Stimulated activated CD4-positive, alpha-beta T cell treated with anti-CD3 and anti-CD28 coated beads, Interleukin-2, amount 100 ng/mL, for 24 hours (primary cell): ENCODE measurements around the gene NOX3.
"Not testable (repeated sequence)": the region's sequence is repeated elsewhere in the genome, so short reads cannot be mapped to it uniquely, and the experiment has no call there.

Experiments used
- DNase-seq, 2 donors: peaks; one replicate each; pipeline ENCODE4 v3.0.0-alpha.2; 2020

Gene NOX3

DNA sequence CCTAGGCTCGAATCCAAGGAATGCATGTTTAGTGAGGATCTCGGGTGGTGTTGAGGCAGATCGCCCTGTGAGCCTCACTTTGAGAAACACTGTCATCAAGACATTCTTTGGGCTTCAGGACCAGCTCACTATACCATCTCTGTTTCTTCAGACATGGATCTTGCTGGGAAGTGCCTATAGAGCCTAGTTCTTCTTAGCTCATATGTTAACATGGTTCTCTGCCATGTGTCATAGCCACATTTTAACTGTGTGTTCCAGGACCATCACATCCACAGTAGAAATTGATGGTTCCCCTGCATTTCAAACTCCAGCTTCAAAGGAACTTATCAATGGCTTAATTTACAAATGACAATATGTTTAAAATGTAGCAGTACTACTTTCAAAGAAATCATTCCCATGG is 57.4 kb downstream of the NOX3 start:
- no peak for DNase-seq

DNA sequence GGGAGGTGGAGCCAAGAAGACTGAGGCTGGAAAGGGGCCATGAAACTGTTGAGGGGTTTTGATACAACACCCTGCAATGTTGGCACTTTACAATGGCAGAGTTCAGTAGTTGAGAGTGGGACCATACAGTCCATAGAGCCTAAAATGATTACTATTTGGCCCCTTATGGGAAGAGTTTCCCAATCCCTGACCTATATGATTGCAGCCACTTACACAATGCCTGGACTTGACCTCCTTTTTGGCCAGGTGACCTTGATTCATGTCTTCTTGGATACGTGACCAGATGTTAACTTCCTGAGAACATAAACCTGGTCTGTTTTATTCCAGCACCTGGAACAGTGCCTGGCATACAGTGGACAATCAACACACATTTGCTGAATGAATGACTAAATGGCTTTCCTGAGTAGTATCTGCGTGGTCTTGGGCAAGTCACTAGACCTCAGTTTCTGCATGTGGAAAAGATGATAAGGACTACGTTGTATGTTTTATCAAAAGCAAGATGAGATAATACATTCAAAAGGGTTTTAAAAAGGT is 58.4 kb downstream of the NOX3 start:
- DNase-seq: no peak

DNA sequence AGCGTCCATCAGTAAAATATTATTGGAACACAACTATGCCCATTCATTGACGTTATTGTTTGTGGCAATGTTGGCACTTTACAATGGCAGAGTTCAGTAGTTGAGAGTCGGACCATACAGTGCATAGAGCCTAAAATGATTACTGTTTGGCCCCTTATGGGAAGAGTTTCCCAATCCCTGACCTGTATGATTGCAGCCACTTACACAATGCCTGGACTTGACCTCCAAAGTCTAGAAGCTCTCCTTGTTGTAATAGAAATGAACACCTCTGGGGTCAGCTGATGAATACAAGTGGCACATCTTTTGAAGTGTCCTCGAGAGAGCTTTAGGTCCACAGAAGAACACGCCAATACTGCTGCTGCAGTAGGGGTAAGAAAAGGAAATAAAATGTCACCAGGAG is 59.0 kb downstream of the NOX3 start:
- no peak for DNase-seq

DNA sequence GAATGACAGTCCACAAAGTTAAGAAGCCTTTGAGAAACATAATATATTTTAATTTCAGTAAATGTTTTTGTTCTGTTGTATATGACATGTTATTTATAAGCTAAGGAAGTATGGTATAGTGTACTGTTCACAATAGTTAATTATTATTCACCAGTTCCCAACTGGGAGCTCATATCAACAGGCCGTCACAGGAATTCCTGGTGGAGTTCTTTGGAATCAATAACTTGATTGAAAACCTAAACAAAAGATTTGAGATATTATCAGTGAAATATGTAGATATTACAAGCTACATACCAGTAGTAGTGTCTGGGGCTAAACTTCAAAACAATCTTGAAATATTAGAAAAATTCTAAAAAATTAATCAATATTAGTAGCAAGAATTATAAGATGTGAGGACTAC is 60.3 kb downstream of the NOX3 start:
- no peak for DNase-seq

DNA sequence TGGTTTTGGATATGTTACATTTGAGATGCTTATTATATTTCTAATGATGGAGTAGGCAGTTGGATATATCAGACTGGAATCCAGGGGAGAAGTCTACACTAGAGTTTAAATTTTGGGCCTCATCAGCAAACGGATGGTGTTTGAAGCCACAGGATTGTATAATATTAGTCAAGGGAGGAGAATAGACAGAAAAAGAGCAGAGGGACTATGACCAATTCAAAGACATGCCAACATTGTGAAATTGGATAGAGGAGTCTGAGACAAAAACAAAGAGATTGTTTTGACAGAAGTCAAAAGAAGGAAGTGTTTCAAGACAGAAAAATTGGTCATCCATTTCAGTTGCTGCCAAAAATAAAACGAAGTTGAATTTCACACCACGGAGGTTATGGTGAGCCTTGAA is 66.5 kb downstream of the NOX3 start:
- no peak for DNase-seq

DNA sequence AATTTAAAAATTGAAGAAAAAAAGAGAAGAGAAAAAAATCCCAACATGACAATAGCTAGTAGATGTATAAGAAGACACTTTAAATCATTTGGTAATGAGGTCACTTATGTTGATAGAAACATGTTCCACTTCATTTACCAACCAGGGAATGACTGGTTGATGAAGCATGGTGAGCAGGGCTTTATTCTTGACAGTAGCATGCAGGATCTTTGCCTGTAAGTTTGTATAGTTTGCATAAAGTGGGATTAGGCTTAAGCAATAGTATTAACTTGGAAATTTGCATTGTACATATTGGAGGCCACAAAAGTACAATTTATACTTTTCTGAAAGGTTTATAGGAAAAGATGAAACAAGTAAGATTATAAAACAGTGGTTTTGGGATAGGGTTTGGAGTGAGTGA is 67.0 kb downstream of the NOX3 start:
- no peak for DNase-seq

DNA sequence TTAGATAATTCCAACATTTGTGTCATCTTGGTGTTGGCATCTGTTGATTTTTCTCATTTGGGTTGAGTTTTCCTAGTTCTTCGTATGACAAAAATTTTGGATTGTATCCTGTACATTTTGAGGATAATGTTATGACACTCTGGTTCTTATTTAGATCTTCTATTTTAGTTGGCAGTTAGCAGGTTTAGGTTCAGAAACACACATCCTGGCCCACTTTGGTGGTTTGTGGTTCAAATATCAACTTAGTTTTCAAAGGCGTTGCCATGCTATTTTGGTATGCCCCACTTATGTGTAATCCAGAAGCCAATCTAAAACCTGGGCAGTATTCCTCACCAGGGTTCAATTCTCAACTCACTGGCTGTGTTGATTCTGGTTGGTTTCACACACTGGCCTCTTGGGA is 68.2 kb downstream of the NOX3 start:
- DNase-seq: no peak

DNA sequence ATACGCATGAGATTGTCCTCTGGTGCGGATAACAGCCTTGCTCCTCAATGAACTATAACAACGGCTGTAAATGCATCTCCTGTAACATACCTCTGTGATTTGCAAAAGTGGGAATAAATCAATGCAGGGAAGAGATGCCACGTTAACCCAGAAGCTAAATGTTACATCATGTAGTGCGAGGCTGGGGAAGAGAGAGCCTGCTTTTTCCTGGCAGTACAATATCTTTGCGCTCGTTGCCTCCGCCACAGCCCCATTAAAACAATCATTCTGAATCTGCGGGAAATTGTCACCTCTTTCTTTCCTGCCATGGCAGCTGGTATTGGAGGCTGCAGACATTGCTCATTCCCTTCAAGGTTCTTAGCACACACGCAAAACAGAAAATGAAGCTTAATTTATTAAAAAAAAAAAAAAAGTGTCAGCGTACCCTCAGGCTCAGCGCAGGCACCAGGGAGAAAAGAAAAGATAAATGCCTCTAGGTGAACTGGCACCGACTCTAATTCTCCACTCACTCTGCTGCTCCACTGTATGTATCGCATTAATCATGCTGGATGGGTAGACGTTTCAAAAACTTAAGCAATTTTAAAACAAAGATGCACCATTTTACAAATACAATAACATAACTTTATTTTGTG is 71.2 kb downstream of the NOX3 start:
- DNase-seq: no peak

DNA sequence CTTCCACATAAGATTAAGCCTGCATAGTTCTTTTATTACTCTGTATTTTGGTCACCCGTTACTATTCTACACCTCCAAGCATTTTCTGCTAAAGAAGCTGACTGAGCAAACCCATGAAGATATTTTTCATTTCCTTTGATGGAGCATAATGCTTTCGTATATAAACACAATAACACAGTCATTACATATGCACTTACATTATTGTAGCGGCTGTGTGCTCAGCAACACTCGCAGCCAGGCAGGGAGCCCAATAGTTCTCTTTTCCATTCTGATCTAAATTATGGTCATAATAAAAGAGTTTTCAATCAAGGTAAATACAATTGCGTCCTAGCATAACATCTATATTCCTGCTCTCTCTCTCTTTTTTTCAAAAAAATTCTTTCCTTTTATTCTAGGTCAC is 71.7 kb downstream of the NOX3 start:
- no peak for DNase-seq

DNA sequence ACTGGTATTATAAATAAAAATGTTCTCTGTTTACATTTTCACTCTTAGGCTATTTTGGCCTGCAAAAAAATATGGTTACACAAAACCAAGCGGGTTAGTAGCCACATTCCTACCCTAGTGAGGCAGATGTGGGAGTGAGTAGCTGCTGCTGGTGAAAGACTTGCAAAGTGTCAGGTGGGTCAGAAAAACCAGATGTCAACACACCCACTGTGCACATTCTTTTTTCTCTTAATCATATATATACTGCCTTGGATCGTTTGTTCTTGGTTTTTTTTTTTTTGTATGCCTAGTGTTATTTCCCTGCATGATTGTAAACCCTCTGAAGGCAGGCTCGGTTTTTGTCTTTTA is 73.3 kb downstream of the NOX3 start:
- no peak for DNase-seq

DNA sequence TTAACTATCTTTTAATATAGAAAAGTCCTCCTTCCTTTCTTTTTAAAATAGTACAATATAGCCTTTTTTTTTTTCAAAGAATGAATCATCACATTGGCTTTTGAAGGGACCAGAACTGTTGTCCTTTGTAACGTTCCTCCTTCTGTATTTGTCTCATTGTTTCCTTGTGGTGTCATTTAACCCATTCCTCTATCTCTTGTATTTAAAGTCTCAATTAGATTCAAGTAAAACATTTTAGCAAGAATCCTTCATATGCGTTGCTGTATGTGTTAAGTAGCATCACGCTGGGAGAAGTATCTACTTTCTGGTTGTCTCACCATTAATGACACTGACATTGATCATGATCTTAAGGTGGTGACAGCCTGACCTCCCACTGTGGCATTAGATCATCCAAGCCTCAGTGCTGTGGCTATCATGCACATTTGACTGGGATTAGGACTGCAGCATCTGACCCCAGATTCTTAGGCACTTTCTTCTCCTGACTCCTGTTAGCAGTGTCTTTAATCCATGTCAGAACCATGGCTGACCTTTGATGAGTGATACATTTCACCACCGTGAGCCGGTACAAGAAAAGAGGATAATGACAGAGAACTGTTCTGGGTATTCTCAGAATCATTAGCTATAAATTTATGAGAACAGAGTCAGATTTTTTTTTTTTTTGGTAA is 73.8 kb downstream of the NOX3 start:
- no peak for DNase-seq

DNA sequence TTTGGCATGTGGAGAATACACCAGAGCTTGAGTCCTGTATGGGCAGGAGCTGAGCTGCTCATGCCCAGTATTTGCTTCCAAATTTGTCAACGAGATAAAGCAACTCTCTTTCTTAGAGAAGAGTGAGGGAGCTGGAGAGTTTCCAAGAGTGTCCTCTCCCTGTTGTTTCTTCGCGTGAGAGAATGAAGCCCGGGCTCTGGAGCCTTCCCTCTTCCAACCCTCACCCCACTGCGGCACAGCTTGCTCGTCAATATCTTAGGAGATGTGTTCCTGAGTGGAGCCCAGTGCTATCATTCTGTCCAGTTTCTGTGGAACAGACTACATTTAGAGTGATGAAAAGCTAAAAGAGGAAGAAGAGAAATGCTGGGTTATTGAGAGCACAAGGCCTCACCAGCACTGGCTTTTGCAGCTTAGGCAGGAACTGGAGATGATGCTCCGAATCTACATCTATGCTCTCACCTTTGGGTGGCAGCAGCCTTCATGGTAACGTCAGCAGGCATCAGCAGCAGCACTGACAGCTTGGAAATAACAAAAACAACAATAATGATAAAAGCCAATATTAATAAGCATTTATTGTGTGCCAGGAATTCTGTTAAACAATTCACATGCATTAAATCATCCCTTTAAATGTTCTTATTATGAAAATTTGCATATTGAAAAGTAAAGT is 74.8 kb downstream of the NOX3 start:
- no peak for DNase-seq

DNA sequence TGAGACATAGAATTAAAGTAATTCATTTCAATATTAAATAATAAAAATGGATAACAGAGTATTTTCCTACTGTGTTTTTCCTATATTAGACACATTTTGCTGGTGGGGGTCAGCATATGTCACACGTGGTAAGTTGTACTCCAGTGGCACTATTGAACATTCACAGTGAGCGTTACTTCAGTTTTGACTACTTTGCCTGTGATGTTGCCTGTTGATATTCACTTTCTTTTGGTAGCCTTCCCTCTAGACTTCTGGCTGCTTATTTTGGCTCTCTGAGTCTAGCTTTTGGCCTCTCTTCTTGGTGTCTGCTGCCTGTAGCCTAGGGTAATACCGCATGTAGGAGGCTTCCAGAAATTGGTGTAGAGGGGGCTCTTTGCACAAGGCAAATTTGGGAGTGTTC is 76.9 kb downstream of the NOX3 start:
- no peak for DNase-seq

DNA sequence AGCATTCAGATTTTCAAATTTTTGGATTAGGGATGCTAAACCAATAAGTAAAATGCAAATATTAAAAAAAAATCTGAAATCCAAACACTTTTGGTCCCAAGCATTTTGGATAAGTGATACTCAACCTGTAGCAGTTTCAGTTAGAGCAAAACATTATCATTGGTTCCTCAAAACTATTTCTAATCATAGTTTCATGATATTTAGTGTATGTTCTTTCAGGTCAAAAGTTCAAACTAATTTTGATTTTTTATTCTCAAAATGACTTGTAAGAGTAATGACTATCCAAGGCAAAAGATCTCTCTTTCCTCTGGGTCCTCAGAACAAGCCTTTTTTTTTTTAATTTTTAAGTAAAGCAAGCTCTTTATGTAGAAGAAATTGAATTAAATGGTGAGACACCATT is 77.4 kb downstream of the NOX3 start:
- no peak for DNase-seq

DNA sequence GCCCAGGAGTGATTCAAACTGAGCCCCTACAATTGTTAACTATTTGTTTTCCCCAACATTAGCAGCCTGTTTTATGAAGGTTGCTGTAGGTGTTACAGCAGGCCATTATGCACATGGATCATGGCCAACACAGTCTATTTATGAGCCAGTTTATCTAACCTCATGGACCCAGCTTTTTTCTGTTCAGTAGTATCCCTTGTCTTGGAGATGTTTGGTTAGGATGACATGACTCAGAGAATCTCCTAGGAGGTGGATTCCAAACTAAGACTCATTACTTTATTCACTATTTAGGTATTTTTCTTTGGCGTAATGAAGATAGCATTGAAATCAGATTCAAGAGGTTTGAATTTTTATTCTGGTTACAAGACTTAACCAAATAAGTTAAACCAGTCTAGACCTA is 78.6 kb downstream of the NOX3 start:
- DNase-seq: no peak

DNA sequence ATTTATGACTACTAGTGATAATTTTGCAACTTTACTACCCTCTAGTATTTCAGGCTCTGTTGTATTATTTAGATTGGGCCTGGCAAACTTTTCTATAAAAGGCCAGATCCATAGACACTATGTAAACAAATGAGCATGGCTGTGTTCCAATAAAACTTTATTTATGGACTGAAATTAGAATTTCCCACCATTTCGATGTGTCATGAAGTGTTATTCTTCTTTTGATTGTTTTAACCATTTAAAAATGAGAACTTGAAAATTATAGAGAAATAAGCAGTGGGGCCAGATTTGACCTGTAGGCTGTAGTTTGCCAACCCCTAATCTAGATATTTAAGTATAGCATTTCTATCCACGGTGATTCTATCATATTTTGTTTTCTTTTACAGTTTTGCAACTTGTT is 79.8 kb downstream of the NOX3 start:
- DNase-seq: no peak

DNA sequence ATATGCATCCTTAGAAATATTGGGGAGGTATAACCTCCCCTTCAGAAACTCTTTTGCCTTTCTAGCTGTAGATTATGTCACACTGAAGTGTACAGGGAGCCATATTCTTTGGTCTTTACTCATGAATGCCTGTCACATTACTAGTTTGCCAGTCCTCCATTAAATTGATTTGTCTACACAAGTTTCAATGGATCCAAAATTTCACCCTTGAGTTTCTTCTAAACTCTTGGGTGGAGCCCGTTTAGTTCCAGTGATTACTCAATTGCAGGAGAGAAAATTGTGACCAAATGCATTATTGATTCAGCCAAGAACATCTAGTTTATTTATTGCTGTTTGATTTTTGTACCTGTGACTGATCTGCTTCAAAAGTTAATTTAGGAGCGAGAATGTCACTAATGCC is 81.0 kb downstream of the NOX3 start:
- no peak for DNase-seq

DNA sequence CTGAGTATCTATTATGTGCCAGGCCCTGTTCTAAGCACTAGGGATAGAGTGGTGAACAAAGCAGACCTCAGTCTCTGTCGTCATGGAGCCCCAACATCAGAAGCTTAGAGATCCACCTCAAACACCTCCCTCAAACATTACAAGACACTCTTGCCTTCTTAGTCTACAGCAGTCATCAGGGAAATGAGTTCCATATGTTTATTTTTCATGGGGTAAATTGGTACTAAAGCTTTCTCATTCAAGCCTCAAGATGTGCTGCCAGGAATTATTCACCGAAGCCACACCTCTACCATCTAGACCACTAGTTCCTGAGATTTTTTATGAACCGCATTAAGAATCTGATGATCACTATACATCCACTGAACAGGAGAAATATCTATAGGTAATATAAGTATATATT is 82.4 kb downstream of the NOX3 start:
- no peak for DNase-seq

DNA sequence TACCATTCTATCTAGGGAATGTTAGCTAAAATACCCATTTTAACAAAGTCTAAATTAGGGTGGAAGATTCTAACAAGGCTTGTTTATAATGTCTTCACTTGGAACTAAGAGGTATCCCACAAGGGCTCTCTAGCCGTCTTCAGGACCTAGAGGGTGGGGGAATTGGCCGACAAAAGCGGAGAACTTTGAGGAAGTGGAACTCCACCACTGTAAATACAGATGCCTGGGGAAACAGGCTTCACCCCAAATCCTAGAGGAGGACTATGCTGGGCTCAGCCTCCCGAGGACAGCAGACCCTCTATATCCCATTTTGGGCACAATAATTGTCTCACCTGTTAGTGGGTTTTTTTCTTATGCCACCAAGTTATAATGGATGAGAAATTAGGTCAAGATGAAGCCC is 83.4 kb downstream of the NOX3 start:
- DNase-seq: no peak

DNA sequence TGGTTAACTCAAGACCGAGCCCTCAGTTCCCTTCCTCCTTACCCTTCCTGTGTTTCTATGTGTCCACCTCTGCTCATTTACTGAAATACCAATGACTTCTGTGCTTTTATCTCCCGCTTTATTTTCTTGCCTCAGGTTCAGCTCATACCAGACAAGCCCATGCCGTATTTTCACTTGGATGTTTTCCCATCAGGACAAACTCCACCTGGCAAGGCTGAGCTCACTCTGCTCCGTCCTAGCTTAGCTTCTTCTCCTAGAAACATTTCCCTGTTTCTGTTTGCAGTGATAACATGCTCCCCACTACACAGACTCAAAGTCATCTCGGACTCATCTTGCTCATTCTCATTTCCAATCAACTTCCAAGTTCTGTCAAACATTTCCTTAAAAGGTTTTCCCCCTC is 84.4 kb downstream of the NOX3 start:
- DNase-seq: no peak

DNA sequence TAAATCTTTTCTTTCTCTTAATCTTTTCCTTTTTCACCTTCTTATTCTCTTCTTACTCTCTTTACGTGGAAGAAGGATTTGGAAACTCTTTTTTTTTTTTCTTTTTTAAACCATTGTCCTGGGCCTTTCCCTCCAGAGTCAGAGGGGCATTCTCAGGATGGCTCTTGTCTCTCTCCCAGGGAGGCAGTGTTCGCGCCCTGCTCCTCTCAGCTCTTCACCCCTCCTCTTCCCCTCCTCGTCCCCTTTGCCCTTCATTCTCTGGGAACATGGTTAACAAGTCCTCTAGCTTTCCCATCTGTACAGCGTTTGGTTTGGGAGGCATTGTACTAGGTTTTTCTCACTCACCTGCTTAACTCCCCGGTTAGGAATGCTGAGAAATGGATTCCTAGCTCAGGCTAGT is 89.3 kb downstream of the NOX3 start:
- DNase-seq: no peak

DNA sequence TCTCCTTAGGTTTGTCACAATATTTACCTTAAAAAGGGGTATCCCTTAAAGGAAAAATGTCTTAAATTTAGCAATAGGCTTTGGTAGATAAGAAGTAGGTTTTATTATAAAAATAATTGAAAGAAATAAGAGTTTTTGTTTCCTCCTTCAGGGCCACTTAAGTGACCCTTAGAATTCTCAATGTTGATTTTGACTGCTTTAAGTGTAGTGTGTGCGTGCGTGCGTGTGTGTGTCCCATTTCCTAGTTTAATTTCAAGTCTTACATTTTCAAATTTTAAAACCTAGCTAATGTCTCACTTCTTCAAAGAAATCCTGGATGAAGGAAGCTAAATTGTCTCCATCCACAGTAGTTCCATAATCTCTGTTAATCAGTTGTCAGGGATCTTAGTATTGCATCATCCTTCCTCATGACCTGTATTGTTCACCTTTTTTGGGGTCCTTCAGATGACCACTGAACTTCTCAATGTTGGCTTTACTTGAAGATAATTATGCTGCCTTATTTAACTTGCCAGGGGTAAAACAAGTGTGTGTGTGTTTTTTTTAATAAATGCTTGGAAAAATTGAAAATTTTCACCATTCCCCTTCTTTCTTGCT is 90.7 kb downstream of the NOX3 start:
- DNase-seq: no peak

DNA sequence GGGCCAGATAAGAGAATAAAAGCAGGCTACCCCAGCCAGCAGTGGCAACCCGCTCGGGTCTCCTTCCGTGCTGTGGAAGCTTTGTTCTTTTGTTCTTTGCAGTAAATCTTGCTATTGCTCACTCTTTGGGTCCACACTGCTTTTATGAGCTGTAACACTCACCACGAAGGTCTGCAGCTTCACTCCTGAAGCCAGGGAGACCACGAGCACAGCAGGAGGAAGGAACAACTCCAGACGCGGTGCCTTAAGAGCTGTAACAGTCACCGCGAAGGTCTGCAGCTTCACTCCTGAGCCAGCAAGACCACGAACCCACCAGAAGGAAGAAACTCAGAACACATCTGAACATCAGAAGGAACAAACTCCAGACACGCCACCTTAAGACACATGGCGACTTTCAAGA is 91.6 kb downstream of the NOX3 start:
- not testable (repeated sequence) for DNase-seq

DNA sequence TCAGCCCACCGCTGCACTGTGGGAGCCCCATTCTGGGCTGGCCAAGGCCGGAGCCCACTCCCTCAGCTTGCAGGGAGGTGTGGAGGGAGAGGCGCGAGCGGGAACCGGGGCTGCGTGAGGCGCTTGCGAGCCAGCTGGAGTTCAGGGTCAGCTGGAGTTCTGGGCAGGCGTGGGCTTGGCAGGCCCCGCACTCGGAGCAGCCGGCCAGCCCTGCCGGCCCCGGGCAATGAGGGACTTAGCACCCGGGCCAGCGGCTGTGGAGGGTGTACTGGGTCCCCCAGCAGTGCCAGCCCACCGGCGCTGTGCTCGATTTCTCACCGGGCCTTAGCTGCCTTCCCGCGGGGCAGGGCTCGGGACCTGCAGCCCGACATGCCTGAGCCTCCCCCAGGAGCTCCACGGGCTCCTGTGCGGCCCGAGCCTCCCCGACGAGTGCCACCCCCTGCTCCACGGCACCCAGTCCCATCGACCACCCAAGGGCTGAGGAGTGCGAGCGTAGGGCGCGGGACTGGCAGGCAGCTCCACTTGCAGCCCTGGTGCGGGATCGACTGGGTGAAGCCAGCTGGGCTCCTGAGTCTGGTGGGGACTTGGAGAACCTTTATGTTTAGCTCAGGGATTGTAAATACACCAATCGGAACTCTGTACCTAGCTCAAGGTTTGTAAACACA is 92.5 kb downstream of the NOX3 start:
- DNase-seq: not testable (repeated sequence)
